Naive thymus-derived CD8-positive, alpha-beta T cell (primary cell): ENCODE measurements around the gene RPL12. TPM values are rescaled to one million over a fixed set of nuclear protein-coding genes. Genes with fewer than 3 reads are reported as not detected.
A peak's percentile ranks its signal among the peaks of the same experiment; 100 is the strongest.

Source experiments
- ATAC-seq, 2 donors: fragments of 150-1000 bp; cut with Tn5 transposase in 1 of 2; sonication (Bioruptor Pico), chemical (Tn5 transposase) in 1 of 2; 1 replicate in 1 of 2; 2 replicates in 1 of 2; pipeline ENCODE4 v1.10.0; 2021; ENCODE audit warnings: mild to moderate bottlenecking in 2 of 2, moderate library complexity in 2 of 2
- POLR2A ChIA-PET: fragments of 350-600 bp; sonication (Branson Sonifier 250); formaldehyde crosslinking; loops from one replicate; lab custom pipeline; 2021; ENCODE audit warnings: antibody characterized with exemption; lab: Charles Lee
- DNase-seq, 10 donors: peaks; one replicate each; pipeline versions ENCODE4 v3.0.0 to v3.0.0-alpha.2; 2020 to 2022
- H3K27ac Mint-ChIP-seq, 10 donors: one replicate each; pipeline ENCODE4 v1.8.0; 2020 to 2022; ENCODE audit warnings: mild to moderate bottlenecking in 10 of 10, mixed read lengths in 10 of 10, moderate library complexity in 4 of 10, inconsistent platforms in 1 of 10
- H3K27me3 Mint-ChIP-seq, 5 donors: one replicate each; pipeline ENCODE4 v1.8.0; 2021 to 2022; ENCODE audit warnings: mixed read lengths in 5 of 5
- H3K36me3 Mint-ChIP-seq, 3 donors: one replicate each; pipeline ENCODE4 v1.8.0; 2020 to 2022; ENCODE audit warnings: mixed read lengths in 3 of 3, mild to moderate bottlenecking in 2 of 3, inconsistent platforms in 1 of 3
- H3K4me1 Mint-ChIP-seq, 4 donors: one replicate each; pipeline ENCODE4 v1.8.0; 2021 to 2022; ENCODE audit warnings: mixed read lengths in 4 of 4
- H3K4me3 Mint-ChIP-seq, 10 donors: one replicate each; pipeline ENCODE4 v1.8.0; 2020 to 2022; ENCODE audit warnings: mild to moderate bottlenecking in 10 of 10, mixed read lengths in 10 of 10, moderate library complexity in 6 of 10, inconsistent platforms in 1 of 10
- H3K9me3 Mint-ChIP-seq, 9 donors: one replicate each; pipeline ENCODE4 v1.8.0; 2020 to 2022; ENCODE audit warnings: mixed read lengths in 9 of 9, mild to moderate bottlenecking in 3 of 9, inconsistent platforms in 1 of 9, moderate library complexity in 1 of 9
- polyA plus RNA-seq, 3 donors: library from polyadenylated mRNA; unstranded; fragments of 300-500 nt; fragmentation: Illumina TruSeq; gene quantifications; one replicate each; pipeline ENCODE4 v1.2.3, GENCODE V29; 2021
- total RNA-seq, 8 experiments: library from RNA in 2 of 8; stranded (reverse) in 2 of 8; gene quantifications; one replicate each; pipeline ENCODE4 v1.2.3 and lab custom pipeline; 2021 to 2026

RPL12 gene
- total and polyA plus RNA-seq, 5 experiments from 2014 or later: 1,452 to 2,420 (median 1,731) TPM

DNA sequence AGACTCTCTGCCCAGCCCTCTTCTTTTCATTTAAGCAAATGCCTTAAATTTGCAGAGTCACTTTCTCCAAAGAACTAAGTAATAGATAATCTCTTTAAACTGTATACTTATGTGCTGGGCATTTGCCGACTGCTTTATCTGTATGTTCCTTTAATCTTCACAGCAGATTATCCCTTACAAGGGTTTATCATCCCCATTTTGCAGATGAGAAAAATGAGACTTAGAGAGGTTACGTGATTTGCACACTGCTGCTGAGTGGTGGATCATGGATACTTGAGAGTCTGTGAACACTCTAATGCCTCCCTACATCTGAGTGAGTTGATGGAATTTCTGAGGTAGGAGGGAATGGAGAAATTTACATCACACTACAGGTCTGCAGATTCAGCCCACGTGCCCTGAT, 22.9 kb downstream of the RPL12 start:
- H3K27me3 Mint-ChIP-seq: no peaks in the 10 kb centered on the region
- POLR2A ChIA-PET: interaction anchor here (0.7 kb wide), 1 partner anchor 12 kb away, joined by 3 read pairs; no protein-coding TSS in a partner anchor
- no peaks in the 10 kb centered on the region for H3K9me3 Mint-ChIP-seq
- H3K36me3 Mint-ChIP-seq: peaks cover 5 to 56% (median 9%) of the 10 kb centered on the region in 3 donors
- peaks cover 22 to 44% (median 43%) of the 10 kb centered on the region in 4 donors for H3K4me1 Mint-ChIP-seq
- no peak overlapping the region for H3K4me3 Mint-ChIP-seq
- ATAC-seq (no peak), DNase-seq (no peak)
- H3K27ac Mint-ChIP-seq: no peak overlapping the region

DNA sequence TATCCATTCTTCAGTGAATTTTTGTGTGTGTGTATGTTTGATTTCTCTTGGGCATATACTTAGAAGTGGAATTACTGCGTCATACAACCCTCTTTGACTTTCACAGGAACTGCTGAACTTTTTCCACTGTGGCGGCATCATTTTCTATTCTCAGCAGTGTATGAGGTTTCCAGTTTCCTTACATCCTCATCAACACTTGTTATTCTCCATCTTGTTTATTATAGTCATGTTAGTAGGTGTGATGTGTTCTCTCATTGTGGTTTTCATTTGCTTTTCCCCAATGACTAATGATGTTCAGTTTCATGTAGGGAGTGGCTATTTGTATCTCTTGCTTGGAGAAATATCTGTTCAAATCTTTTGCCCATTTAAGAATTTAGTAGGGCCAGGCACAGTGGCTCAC, 24.4 kb downstream of the RPL12 start:
- no peaks in the 10 kb centered on the region for H3K27me3 Mint-ChIP-seq
- POLR2A ChIA-PET: interaction anchor here (0.7 kb wide), 1 partner anchor 17 kb away, joined by 4 read pairs; no protein-coding TSS in a partner anchor
- peaks cover 28 to 55% (median 54%) of the 10 kb centered on the region in 4 donors for H3K4me1 Mint-ChIP-seq
- no peaks in the 10 kb centered on the region for H3K9me3 Mint-ChIP-seq
- peaks cover 5 to 50% (median 9%) of the 10 kb centered on the region in 3 donors for H3K36me3 Mint-ChIP-seq
- ATAC-seq (no peak), DNase-seq (no peak)
- H3K4me3 Mint-ChIP-seq: peak overlapping the region in 9 of 10 donors; percentile 20 to 99 (median 57)
- peak overlapping the region in 2 of 10 donors; percentile 8 to 58 for H3K27ac Mint-ChIP-seq

DNA sequence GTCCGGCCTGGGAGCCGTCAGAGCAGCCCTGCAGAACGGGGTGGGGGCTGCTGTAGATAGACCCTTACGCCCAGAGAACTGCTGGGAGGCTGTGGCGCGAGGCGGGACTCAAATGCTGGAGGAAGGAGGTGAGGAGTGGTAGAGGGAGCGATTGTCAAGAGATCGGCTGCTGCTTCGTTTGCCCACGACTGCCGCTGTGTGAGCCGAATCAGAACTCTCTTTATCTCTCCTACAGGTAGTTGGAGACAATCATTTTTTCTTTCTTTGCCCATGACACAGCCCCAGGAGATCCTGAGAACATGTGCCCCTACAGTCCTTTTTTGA, 26.6 kb downstream of the RPL12 start:
- DNase-seq: peak in 3 of 10 donors; percentile 18 to 20 (median 19)
- H3K4me3 Mint-ChIP-seq: peak overlapping the region; percentile 98 to 100 (median 99)
- H3K27ac Mint-ChIP-seq: peak overlapping the region; percentile 92 to 98 (median 97)
- H3K4me1 Mint-ChIP-seq: peaks cover 28 to 54% (median 50%) of the 10 kb centered on the region in 4 donors
- no peaks in the 10 kb centered on the region for H3K27me3 Mint-ChIP-seq
- peak; percentile 43 to 63 for ATAC-seq
- H3K36me3 Mint-ChIP-seq: peaks cover 0 to 29% (median 0%) of the 10 kb centered on the region in 3 donors
- H3K9me3 Mint-ChIP-seq: no peaks in the 10 kb centered on the region
- POLR2A ChIA-PET: interaction anchor here (1.0 to 2.4 kb wide), 4 partner anchors 11 to 180 kb away, joined by 3 to 39 read pairs (median 4); partner anchors contain the start of genes LRSAM1 and RPL12

DNA sequence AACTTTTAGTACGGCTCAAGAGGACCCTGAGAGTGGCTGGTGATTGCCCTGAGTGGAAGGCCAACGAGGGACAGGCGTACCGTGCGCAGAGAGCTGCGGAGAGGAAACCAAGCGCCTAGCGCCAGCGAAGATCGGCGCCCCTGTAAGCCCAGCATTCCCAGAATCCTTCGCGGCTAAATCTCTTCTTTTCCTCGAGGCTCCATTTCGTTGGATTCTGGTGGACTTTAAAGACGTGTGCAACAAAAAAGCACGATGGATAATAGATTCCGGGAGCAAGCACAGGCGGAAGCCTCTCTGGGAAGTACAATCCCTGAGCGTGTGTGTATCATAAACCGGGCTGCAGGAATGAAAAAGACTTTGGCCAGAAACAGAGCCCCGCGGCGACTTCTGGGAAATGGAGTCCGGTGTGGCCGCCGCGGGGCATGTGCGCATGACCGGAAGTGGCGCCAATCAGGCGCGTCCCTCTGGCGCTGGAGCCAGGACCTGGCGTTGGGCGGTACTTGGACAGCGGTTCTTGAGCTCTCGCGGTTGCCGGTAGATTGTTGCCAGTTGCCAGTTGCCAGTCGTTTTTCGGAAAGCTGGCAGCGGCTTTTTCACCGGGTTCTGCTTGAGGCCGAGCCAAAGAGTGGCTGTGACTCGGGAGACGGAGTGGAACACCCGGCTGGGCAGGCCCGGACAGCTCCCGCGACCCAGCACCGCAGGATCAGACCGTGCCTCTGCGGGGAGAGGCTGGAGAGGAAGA, 27.1 kb downstream of the RPL12 start, which contains the start of gene ZNF79:
Gene ZNF79 (plus strand): TSS at position 449 of the 742 bp plus-strand sequence. CDS start 406 bp downstream, outside the sequence.
- DNase-seq: peak; percentile 83 to 93 (median 90)
- H3K27me3 Mint-ChIP-seq: no peaks in the 10 kb centered on the region
- H3K9me3 Mint-ChIP-seq: no peaks in the 10 kb centered on the region
- ATAC-seq: peak; percentile 89 to 92
- peaks cover 0 to 23% (median 0%) of the 10 kb centered on the region in 3 donors for H3K36me3 Mint-ChIP-seq
- H3K27ac Mint-ChIP-seq: peak within 1 kb of the TSS; percentile 92 to 98 (median 97)
- H3K4me1 Mint-ChIP-seq: peaks cover 28 to 54% (median 50%) of the 10 kb centered on the region in 4 donors
- POLR2A ChIA-PET: interaction anchor here (1.0 to 2.4 kb wide), 4 partner anchors 11 to 179 kb away, joined by 3 to 39 read pairs (median 4); partner anchors contain the start of genes LRSAM1 and RPL12
- H3K4me3 Mint-ChIP-seq: peak within 1 kb of the TSS; percentile 98 to 100 (median 99)

DNA sequence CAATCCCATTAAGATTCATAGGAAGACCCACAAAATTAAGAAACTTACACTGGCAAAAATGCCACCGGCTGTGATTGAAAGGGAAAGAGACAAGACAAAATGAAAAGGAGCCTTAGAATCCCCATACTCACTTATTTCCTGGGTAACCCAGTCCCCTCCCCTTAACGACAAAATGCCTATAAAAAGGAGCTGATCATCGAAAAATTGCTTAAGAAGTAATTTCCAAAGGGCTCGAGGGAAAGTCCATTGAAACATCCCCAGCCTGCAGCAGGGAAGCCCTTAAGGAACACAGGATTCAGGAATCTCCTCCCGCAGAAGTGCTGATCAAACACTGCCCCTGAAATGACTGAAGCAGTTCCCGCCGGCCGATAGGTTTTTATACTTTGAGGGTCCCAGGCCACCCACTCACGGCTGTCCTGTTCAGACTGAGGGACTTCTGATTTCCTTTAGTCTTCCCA, 27.7 kb downstream of the RPL12 start:
- ATAC-seq (no peak), DNase-seq (no peak)
- POLR2A ChIA-PET: interaction anchor here (0.5 to 2.4 kb wide), 3 partner anchors 27 to 1362 kb away, joined by 3 to 39 read pairs (median 3); partner anchors contain the start of genes LRSAM1 and RPL12
- Mint-ChIP-seq H3K4me3 (peak overlapping the region; percentile 98 to 100 (median 99)), H3K27ac (peak overlapping the region; percentile 92 to 98 (median 97)), H3K4me1 (peaks cover 28 to 54% (median 50%) of the 10 kb centered on the region in 4 donors), H3K27me3 (no peaks in the 10 kb centered on the region), H3K9me3 (no peaks in the 10 kb centered on the region), H3K36me3 (peaks cover 0 to 17% (median 0%) of the 10 kb centered on the region in 3 donors)

DNA sequence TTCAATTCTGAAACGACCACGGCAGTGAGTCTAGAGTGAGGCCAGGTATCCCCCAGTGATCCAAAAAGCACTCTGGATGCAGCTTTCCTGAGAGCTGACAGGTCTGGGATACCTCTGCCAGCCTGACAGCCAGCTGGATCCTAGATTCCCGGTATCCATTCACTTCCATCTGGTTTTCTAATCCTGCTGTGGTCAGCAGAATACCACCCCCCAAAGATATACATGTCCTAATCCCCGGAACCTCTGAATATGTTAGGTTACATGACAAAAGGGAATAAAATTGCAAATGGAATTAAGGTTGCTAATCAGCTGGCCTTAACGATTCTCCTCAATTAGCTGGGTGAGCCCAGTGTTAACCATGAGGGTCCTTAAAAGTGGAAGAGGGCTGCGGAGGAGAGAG, 28.4 kb downstream of the RPL12 start:
- DNase-seq (no peak), ATAC-seq (no peak)
- H3K27ac Mint-ChIP-seq: peak overlapping the region in 4 of 10 donors; percentile 65 to 98 (median 94)
- H3K9me3 Mint-ChIP-seq: no peaks in the 10 kb centered on the region
- H3K4me3 Mint-ChIP-seq: peak overlapping the region; percentile 7 to 100 (median 99)
- H3K36me3 Mint-ChIP-seq: peaks cover 0 to 10% (median 0%) of the 10 kb centered on the region in 3 donors
- H3K4me1 Mint-ChIP-seq: peaks cover 26 to 50% (median 47%) of the 10 kb centered on the region in 4 donors
- POLR2A ChIA-PET: interaction anchor here (0.5 to 2.4 kb wide), 2 partner anchors 28 to 1363 kb away, joined by 3 to 39 read pairs; partner anchors contain the start of genes LRSAM1 and RPL12
- H3K27me3 Mint-ChIP-seq: no peaks in the 10 kb centered on the region

DNA sequence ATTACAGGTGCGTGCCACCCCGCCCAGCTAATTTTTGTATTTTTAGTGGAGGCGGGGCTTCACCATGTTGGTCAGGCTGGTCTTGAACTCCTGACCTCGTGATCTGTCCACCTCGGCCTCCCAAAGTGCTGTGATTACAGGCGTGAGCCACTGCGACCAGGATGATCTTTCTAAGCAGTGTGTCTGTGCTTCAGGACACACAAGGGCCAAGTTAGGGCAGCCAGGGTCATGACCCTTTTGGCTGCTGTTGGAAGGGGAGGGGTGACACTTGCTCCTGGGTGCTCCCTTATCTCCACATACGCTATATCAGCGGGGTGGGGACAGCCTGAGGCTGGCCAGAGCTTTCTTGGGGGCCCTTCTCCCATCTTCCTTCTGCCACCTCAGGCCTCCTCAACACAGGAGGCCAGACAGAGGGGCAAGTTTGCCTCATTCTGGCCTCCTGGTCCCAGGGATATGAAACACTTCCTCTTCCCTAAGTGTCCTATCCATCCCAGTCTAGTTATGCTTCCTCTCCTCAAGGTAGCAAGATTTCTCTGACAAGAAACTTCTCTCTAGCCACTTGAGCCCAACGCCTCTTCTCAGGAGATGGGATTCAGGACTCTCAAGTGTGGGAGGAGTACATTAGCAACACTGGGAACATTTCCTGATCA, 28.9 kb downstream of the RPL12 start:
- peak overlapping the region in 1 of 10 donors; percentile 24 for H3K27ac Mint-ChIP-seq
- H3K4me1 Mint-ChIP-seq: peaks cover 27 to 47% (median 46%) of the 10 kb centered on the region in 4 donors
- DNase-seq: no peak
- H3K36me3 Mint-ChIP-seq: peaks cover 0 to 8% (median 0%) of the 10 kb centered on the region in 3 donors
- POLR2A ChIA-PET: interaction anchor here (1.3 to 2.4 kb wide), 2 partner anchors 29 kb away, joined by 4 to 39 read pairs; partner anchors contain the start of genes LRSAM1 and RPL12
- H3K9me3 Mint-ChIP-seq: no peaks in the 10 kb centered on the region
- ATAC-seq: no peak
- no peaks in the 10 kb centered on the region for H3K27me3 Mint-ChIP-seq
- peak overlapping the region in 3 of 10 donors; percentile 7 to 100 (median 99) for H3K4me3 Mint-ChIP-seq

DNA sequence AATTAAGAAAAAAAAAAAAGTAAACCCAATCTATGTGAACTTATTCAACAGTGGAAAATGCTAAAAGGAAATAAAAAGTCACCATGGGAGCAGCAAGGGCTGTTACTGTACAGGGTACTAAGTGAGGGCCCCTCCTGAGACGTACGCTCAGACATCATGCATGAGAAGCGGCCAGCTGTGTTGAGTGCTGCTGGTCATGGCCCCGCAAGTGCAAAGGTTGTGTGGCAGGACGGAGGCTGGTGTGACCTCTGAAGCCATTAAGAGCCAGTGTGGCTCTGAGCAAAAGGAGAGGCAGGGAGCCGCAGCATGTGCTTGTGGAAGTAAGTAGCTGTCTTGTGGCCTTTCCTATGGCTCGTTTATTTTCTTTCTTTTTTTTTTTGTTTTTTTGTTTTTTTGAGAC, 30.1 kb downstream of the RPL12 start:
- no peak for ATAC-seq
- H3K27ac Mint-ChIP-seq: no peak overlapping the region
- no peak overlapping the region for H3K4me3 Mint-ChIP-seq
- H3K27me3 Mint-ChIP-seq: peaks cover 0 to 4% (median 0%) of the 10 kb centered on the region in 5 donors
- POLR2A ChIA-PET: interaction anchor here (0.6 to 1.3 kb wide), 2 partner anchors 30 to 33 kb away, joined by 3 to 4 read pairs; partner anchors contain the start of genes LRSAM1 and RPL12
- H3K9me3 Mint-ChIP-seq: no peaks in the 10 kb centered on the region
- peaks cover 20 to 38% (median 37%) of the 10 kb centered on the region in 4 donors for H3K4me1 Mint-ChIP-seq
- no peak for DNase-seq
- no peaks in the 10 kb centered on the region for H3K36me3 Mint-ChIP-seq

DNA sequence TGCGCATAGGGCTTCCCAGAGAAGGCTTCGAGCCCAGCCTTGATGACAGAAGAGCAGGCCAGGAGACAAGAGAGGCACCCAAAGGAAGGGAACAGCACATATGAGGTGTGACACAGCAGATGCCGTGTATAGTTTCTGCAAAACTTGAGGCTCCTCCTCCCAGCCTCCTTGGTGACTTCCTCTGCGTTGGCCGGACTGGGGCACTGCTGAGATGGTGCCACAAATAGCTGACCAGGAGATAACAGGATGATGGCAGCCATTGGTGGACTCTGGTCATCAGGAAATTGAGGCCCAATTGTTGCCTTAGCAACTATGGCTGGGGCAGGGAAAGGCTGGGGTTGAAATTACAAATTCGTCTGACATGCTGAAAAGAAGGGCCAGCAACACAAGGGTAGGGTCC, 31.9 kb downstream of the RPL12 start:
- Mint-ChIP-seq H3K27ac (no peak overlapping the region), H3K4me3 (no peak overlapping the region), H3K4me1 (peaks cover 19 to 22% (median 20%) of the 10 kb centered on the region in 4 donors), H3K27me3 (peaks cover 7 to 19% (median 9%) of the 10 kb centered on the region in 5 donors), H3K36me3 (no peaks in the 10 kb centered on the region), H3K9me3 (no peaks in the 10 kb centered on the region)
- ATAC-seq: no peak
- no peak for DNase-seq
- POLR2A ChIA-PET: interaction anchor here (1.0 kb wide), 1 partner anchor 193 kb away, joined by 3 read pairs; no protein-coding TSS in a partner anchor

DNA sequence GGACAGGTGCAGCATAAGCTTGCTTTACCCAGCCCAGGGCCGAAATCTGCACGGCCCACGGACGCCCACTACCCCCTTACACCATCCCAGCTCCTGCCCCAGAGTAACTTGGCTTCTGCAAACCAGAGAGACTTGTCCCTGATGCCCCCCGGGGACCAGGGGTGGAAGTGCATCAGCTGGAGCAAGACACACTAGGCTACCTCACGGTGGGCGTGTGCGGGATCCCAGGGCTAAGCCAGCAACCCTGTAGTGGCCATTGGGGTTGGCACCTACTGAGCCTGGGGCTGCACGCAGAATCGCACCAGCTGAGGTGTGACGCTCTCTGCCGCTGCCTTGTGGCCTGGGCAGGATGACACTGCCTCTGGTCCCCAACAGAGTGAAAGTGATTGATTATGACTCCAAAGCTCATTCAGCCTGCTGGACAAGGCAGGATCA, 33.2 kb downstream of the RPL12 start:
- H3K9me3 Mint-ChIP-seq: no peaks in the 10 kb centered on the region
- peak overlapping the region in 2 of 10 donors; percentile 20 to 33 for H3K4me3 Mint-ChIP-seq

DNA sequence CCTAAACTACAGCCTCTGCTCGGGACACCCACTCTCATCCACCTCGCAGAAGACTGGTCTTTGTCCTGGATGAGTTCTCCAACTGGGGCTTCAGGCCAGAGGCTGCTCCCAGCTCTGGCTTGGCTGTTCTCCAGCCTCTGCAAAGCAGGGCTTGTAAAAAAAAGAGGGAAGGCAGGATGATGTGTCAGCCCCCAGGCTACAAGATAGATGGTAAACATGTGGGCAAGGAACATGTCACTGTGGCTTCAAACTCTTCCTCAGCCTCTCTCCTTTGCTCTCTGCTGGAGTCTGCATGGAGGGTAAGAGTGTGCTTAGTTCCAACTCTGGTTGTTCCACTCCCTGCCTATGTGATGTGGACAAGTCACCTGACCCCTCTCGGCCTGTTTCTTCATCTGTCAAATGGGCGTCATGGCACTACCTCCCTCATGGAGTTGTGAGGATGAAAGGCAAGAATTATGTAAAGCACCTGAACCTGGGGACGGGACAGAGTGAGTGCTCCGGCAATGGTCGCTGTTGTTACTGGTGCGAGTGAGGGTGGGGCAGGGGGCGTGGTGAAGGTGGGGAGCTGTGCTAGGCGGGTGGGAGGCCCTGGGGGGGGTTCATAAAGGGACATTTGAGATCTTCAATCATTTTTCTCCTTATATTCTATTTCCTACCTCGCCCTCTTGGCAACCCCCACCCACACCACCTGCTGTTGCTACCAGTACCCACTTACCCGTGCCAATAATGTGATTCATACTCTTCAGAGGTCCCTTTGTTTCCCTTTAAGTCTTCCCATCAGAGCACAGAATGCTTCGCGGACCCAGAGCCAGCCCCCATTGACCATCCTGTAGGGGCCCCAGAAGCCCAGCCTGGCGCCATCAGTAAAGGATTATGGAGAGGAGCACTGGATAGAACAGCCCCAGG, 33.8 kb downstream of the RPL12 start:
- Mint-ChIP-seq H3K27ac (peak overlapping the region in 1 of 10 donors; percentile 22), H3K36me3 (no peaks in the 10 kb centered on the region), H3K4me3 (peak overlapping the region in 1 of 10 donors; percentile 20), H3K9me3 (no peaks in the 10 kb centered on the region), H3K27me3 (peaks cover 12 to 30% (median 19%) of the 10 kb centered on the region in 5 donors), H3K4me1 (peaks cover under 1 to 10% (median 3%) of the 10 kb centered on the region in 4 donors)
- POLR2A ChIA-PET: interaction anchor here (1.4 kb wide), 1 partner anchor 33 kb away, joined by 4 read pairs; the partner anchor contains the start of genes LRSAM1 and RPL12
- ATAC-seq (no peak), DNase-seq (no peak)

More for the DNA sequence above, 33.2 kb downstream of the RPL12 start:
- peak overlapping the region in 1 of 10 donors; percentile 22 for H3K27ac Mint-ChIP-seq
- no peaks in the 10 kb centered on the region for H3K36me3 Mint-ChIP-seq
- ATAC-seq (peak; percentile 66 to 78), DNase-seq (peak in 4 of 10 donors; percentile 28 to 46 (median 38))
- H3K4me1 Mint-ChIP-seq: peaks cover 8 to 14% (median 10%) of the 10 kb centered on the region in 4 donors
- POLR2A ChIA-PET: interaction anchor here (0.6 to 1.4 kb wide), 2 partner anchors 33 to 194 kb away, joined by 3 to 4 read pairs; partner anchors contain the start of genes LRSAM1 and RPL12
- peaks cover 11 to 25% (median 17%) of the 10 kb centered on the region in 5 donors for H3K27me3 Mint-ChIP-seq
